Measurements from ENCODE around the gene MPLKIP. TPM values are rescaled to one million over a fixed set of nuclear protein-coding genes. Genes with fewer than 3 reads are reported as not detected.

Gene MPLKIP
- total and polyA plus RNA-seq, 10 of the 15 experiments (the other 5 are each of a cell fraction or from before 2014, with no cell fraction given), result 4.6 to 78.8 (median 37.2) TPM

GRCh38 chr7:40093631-40094350 lies 40.6 kb downstream of the MPLKIP start:
- no peak overlapping the region for H3K4me2 ChIP-seq (ENCODE audit: control insufficient read depth, insufficient read depth)
- FAIRE-seq, result no peak
- CTCF ChIA-PET, result no interaction called here
- no peaks in the 10 kb centered on the region for H3K27me3 ChIP-seq (replicated peaks in 1 of 2; ENCODE audit: control insufficient read depth in 2 of 2, insufficient read depth in 2 of 2, low read length in 1 of 2)
- RAD21 ChIA-PET (ENCODE audit: unreplicated experiment), result no interaction called here
- in situ Hi-C loops (cut with MboI) (no loop called here), intact Hi-C loops (cut with micrococcal nuclease; ENCODE audit: unreplicated experiment) (no loop called here)
- no peaks in the 10 kb centered on the region for H3K9me3 ChIP-seq (replicated peaks; ENCODE audit: control insufficient read depth, insufficient read depth, low read length)
- H3K27ac ChIP-seq (ENCODE audit: control insufficient read depth, insufficient read depth), result no peak overlapping the region
- H3K9ac ChIP-seq (ENCODE audit: control insufficient read depth, insufficient read depth, low read length), result no peak overlapping the region
- no peak for DNase-seq (ENCODE audit: low read depth, low spot score)
- peaks cover 1 to 10% of the 10 kb centered on the region in 2 experiments for H3K36me3 ChIP-seq (ENCODE audit: control insufficient read depth in 2 of 2, insufficient read depth in 2 of 2, low read length in 1 of 2)
- 88% methylated on average over 8 of the region's 8 CpGs for WGBS (ENCODE audit: insufficient coverage, insufficient replicate concordance, low lambda C conversion rate, missing lambda C conversion rate)
- SMC1A ChIA-PET (ENCODE audit: uncharacterized antibody, unreplicated experiment), result no interaction called here
- no peaks in the 10 kb centered on the region for H4K20me1 ChIP-seq (ENCODE audit: control insufficient read depth, insufficient read depth)
- POLR2A ChIA-PET, result no interaction called here
- TF ChIP-seq RAD51 (IDR thresholded peaks at IDR 0.05), result no peak
- TF ChIP-seq NR2F1 (conservative IDR thresholded peaks at IDR 0.05), result no peak
- no peak for TF ChIP-seq WRNIP1 (IDR thresholded peaks at IDR 0.05; ENCODE audit: borderline replicate concordance, low read depth, low read length)
- TF ChIP-seq NFYA (IDR thresholded peaks at IDR 0.05; ENCODE audit: borderline replicate concordance, low read depth, low read length), result no peak
- TF ChIP-seq, protein P1, sequence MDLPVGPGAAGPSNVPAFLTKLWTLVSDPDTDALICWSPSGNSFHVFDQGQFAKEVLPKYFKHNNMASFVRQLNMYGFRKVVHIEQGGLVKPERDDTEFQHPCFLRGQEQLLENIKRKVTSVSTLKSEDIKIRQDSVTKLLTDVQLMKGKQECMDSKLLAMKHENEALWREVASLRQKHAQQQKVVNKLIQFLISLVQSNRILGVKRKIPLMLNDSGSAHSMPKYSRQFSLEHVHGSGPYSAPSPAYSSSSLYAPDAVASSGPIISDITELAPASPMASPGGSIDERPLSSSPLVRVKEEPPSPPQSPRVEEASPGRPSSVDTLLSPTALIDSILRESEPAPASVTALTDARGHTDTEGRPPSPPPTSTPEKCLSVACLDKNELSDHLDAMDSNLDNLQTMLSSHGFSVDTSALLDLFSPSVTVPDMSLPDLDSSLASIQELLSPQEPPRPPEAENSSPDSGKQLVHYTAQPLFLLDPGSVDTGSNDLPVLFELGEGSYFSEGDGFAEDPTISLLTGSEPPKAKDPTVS (IDR thresholded peaks at IDR 0.05; ENCODE audit: low read depth, low read length), result no peak
- TF ChIP-seq KDM1A (IDR thresholded peaks at IDR 0.05; ENCODE audit: borderline replicate concordance), result no peak
- TF ChIP-seq, protein P2, sequence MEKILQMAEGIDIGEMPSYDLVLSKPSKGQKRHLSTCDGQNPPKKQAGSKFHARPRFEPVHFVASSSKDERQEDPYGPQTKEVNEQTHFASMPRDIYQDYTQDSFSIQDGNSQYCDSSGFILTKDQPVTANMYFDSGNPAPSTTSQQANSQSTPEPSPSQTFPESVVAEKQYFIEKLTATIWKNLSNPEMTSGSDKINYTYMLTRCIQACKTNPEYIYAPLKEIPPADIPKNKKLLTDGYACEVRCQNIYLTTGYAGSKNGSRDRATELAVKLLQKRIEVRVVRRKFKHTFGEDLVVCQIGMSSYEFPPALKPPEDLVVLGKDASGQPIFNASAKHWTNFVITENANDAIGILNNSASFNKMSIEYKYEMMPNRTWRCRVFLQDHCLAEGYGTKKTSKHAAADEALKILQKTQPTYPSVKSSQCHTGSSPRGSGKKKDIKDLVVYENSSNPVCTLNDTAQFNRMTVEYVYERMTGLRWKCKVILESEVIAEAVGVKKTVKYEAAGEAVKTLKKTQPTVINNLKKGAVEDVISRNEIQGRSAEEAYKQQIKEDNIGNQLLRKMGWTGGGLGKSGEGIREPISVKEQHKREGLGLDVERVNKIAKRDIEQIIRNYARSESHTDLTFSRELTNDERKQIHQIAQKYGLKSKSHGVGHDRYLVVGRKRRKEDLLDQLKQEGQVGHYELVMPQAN (conservative IDR thresholded peaks at IDR 0.05), result no peak
- no peak for TF ChIP-seq CBX3 (IDR thresholded peaks at IDR 0.05; ENCODE audit: borderline replicate concordance, low read depth)
- H2AFZ ChIP-seq (ENCODE audit: control insufficient read depth, low read depth, low read length), result no peak overlapping the region
- no peaks in the 10 kb centered on the region for H3K4me1 ChIP-seq (ENCODE audit: control insufficient read depth, insufficient read depth, low read length)
- H3K4me3 ChIP-seq, result no peak overlapping the region
- no TSS peak for BruUV-seq (replicated peaks)
- no peak for ATAC-seq
- no peaks in the 10 kb centered on the region for H3K79me2 ChIP-seq (ENCODE audit: control insufficient read depth, insufficient read depth, low read length)

Measured in GM12878 (cell line).